Hypothalamus (tissue), 51 donors: ENCODE data around the gene SLC39A11.
"Not testable (repeated sequence)": the region's sequence is repeated elsewhere in the genome, so short reads cannot be mapped to it uniquely, and the experiment has no call there.

Source experiments
- DNase-seq, 51 donors: peaks; one replicate each; lab custom pipeline; 2025; lab: John Stamatoyannopoulos, UW

Gene SLC39A11

DNA sequence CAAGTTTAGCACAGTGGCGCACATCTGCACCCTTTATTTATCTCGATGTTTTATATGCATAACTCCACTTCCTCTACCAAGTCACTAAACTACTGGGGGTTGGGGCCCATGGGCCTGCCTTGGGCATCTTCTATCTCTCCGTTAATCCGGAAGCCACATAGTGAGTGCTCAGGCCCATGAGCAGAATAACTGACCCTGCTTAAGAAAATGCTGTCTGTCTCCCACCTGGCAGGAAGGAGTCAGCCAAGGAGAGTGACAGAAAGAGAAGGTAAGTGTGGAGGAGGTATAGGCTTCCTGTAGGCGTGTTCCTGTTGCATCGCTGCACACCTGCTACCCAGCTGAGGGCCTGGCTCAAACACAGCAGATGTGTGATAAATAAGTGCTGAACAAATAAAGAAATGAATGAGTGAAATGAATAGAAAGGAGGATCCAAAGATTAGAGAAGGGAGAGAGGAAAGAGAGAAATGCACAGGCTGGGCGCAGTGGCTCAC lies 320.1 kb downstream of the SLC39A11 start:
- DNase-seq, result no peak

DNA sequence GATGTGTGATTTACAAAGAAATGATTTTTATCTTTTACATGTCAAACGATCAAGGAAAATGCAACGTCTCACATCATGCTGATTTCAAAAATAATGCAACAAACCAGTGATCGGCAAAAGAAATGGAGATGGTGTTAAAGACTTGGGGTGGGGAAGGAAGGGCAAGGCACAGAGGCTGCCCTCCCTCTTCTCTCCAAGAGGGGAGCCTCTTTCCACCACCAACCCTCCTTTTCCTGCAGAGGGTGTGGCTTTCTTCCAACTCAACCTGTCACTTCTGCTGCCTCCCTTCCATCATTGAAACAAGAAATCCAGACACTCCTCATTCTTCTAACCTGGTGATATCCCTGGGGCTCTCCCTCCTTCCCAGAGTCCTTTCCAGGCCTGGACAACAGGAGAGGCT lies 320.8 kb downstream of the SLC39A11 start:
- no peak for DNase-seq

DNA sequence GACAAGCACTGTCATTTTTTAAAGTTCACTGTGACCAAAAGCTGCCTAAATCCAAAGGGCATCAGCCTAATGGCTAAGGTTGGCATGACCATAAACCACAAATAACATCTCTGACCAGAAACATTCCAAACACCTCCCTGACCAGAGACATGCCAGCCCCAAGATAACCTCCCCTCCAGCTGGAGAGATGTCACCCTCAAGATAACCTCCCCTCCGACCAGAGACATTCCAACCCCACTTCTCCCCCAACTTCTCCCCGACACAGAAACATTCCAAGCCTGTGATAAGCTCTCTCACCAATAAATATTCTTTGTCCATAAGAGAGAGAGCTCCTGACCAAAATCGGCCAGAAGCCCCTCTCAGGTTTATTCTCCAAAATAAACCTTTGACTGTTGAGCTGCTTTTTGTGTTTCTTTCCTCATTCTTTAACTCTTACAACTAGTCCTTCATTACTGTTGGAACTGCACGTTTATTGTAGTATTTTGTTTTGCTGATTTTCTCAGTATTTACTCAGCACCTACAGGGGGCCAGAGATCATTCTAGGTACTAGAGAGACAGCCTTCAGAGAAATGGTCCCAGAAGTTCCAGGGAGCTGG lies 325.6 kb downstream of the SLC39A11 start:
- no peak for DNase-seq

GRCh38 chr17:72765368-72766153 lies 326.9 kb downstream of the SLC39A11 start:
- no peak for DNase-seq

DNA sequence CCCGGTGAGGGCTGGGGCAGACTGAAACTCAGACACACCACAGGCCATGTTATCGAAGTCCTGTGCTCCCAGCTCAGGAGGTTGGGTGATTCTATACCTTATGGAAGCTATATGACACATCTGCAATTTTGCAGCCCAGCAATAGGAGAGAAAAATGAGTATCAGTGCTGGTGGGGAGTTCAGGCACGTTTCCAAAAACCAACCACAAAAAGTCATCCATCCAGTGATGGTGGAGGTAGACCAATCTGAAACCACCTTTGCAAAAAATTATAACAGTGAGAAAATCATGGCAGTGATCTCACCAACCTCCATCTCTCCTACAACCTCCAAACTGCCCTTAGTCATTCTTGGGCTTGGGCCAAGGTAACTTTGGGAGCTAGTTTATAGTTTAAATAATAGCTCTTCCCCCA lies 327.9 kb downstream of the SLC39A11 start:
- no peak for DNase-seq

DNA sequence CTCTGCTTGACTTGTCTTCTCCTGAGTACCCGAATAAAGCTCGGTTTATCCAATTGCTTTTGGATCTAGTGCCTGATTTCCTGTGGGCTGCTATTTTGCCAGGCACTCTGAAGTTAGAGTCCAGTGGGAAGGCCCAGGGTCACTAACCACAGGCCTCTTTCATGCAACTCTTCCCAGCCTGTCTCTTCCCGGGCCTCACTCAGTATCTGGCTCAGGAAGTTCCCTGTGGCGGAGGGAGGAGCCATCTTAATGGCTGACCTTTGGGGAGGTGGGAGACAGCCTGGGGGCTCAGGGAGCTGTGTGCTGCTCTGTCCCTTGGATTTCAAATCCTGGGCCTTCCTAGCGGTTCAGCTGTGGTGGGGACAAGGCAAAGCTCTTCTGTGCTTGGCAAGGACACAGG lies 328.5 kb downstream of the SLC39A11 start:
- no peak for DNase-seq

- DNase-seq, result not testable (repeated sequence)
These were observed 330.5 kb downstream of the SLC39A11 start for GRCh38 chr17:72761893-72762575.

- DNase-seq, result no peak
These were observed 331.1 kb downstream of the SLC39A11 start for GRCh38 chr17:72761431-72761830.

DNA sequence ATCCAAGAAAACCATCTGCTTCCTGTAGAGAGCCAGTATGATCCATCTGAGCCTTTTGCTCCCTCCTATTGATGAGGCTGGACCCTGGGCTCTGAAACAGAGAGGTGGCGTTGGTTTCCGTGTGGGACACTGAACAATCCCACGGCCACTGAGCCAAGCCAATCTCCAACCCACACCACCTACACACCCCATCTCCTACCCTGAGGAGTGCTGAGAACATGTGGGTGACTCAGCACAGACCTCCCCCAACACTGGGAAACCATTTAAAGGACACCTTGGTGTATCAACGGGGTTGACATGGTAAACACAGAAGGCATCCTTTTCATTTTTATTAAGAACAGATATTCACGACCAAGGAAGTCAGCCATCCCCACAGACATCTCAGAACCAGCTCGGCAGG lies 332.1 kb downstream of the SLC39A11 start:
- no peak for DNase-seq

- DNase-seq, result no peak
These were observed 333.2 kb downstream of the SLC39A11 start for GRCh38 chr17:72759301-72759700.

DNA sequence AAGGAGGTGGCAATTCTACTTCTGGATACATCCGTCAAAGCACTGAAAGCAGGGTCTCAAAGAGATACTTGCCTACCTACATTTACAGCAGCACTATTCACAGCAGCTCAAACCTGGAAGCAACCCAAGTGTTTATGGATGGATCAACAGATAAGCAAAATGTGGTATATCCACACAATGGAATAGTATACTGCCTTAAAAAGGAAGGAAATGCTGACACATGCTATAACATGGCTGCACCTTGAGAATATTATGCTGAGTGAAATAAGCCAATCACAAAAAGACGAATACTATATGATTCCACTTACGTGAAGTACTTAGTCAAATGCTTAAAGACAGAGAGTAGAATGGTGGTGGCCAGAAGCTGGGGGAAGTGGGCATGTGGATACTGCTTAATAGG lies 336.2 kb downstream of the SLC39A11 start:
- no peak for DNase-seq

DNA sequence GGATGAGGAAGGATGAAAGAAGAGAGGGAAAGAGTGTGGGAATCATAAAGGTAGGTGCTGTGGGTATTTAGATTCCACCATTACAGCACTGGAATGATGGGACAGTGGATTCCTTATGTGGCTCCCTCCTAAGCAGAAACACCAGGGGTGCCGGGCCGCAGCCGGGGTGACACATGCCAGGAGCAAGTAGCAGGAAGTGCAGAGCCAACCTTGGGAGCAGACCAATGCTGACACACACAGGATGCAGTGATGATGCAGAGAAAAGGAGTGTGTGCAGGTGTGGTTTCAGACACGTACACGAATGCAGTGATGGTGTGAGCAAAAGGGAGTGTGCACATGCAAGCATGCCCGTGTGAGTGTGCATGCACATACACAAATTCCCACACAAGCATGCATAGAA lies 338.0 kb downstream of the SLC39A11 start:
- DNase-seq, result no peak

GRCh38 chr17:72751746-72752145 lies 340.7 kb downstream of the SLC39A11 start:
- peak in 2 of 51 donors; percentile 2 to 21 for DNase-seq

DNA sequence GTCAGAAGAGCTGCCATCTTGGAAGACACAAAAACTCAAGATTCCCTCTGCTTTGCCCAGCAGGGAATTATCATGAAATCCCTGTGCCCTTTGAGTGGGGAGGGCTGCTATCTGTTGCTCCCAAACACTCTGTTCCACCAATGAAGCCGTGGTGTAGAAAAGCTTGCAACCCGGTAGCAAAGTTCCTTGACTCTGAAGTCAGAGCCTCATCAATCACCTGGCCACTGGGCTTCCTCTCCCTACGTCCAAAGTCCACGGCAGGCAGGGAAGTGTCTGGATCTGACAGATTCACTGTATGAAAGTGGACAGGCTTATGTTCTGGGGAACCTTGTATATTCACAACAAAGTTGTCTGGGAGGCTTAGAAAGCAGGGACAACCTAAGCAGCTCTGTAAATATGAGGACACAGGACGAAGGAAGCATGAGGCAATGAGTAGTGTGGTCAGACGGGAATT lies 343.3 kb downstream of the SLC39A11 start:
- no peak for DNase-seq

DNA sequence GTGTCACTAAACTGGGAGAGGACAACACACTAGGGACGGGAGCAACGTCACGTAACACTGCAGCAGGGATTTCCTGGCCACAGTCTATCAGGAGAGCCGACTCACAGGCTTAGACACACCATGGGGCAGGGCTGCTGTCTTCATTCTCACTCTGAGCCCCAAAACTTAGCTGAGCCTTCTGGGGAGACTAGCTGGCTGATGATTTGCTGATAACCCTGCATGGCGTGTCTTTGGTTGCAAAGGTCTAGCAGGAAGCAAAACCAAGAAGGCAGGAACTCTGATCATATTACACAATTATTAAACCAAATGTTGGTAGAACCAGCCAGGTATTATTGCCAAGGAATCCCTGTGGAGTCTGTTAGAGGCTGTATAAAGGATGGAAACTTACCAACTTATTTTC lies 345.0 kb downstream of the SLC39A11 start:
- DNase-seq, result no peak

DNA sequence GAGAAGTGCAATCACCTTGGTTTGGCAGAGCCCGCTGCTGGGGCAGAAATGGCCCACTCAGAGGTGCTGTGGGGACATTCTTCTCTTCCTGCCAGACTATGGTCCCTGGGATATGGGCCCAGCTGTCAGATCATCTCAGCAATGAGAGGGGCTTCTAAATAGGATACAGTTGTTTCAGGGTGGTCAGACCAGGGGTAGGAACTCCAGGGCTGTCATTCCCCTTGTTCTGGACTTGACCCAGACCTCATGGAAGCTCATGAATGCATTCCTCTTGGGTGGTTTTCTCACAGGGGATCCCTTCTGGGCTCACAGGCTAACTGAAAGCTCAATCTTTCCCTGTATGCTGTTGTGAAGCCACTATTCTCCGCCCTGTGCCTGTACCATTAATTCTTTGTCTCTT lies 347.2 kb downstream of the SLC39A11 start:
- DNase-seq, result no peak

GRCh38 chr17:72743037-72743467 lies 349.4 kb downstream of the SLC39A11 start:
- DNase-seq, result no peak

DNA sequence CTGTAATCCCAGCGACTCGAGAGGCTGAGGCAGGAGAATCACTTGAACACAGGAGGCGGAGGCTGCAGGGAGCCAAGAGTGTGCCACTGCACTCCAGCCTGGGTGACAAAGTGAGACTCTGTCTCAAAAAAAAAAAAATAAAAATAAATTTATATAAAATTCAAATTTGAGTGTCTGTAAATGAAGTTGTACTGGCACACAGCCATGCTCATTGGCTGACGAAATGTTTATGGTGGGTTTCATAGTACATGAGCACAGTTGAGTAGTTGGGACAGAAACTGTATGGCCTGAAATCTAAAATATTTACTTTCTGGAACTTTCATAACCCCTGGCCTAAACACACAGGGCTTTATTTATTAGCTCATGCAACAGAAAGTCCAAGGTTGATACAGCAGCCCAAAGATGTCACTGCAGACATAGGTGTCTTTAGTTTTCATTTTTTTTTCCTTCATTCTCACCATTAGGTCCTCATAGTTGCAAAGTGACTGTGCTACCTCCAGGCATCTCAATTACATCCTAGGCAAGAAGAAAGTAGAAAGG lies 355.3 kb downstream of the SLC39A11 start:
- no peak for DNase-seq

DNA sequence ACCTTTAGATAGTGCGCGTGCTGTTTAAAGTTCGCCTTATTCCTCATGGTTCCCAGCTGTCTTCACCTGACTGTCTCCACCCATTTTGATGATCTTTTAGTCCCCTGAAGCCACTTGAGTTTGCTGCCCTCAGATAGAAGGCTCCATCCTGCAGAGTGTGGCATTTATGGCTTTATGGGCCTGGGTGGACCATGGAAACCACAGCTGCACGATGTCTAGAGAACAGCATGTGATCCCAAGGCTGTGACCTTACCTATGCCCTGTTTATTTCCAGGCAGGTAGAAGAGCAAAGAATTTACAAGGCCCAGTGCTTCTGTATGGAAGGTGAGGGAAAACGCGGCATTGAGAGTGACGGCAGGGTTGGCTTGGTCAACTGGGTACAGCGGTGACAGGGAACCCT lies 356.9 kb downstream of the SLC39A11 start:
- DNase-seq, result no peak

DNA sequence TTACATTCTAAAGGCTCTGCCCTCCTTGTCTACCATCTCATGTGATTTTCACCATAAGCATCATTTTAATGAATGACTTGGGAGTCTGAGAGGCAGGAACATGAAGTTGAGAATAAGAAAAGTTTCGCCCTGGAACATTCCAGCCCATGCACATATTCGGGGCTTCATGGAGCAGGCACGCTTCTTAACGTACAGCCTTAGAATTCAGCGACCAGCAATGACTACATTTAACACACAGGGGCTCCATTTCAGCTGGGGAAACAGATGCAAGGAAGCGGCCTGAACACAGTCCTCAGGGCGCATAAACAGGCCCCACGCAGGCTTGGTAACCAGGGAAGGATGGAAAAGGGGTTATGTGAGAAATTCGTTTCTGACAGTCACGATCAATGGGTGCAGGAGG lies 357.4 kb downstream of the SLC39A11 start:
- no peak for DNase-seq

- no peak for DNase-seq
These were observed 357.9 kb downstream of the SLC39A11 start for GRCh38 chr17:72734613-72735012.
